Keratinocyte (primary cell): ENCODE measurements around the gene APBB3. TPM values are rescaled to one million over a fixed set of nuclear protein-coding genes. Genes with fewer than 3 reads are reported as not detected.

Source experiments
- DNase-seq: peaks from one replicate; pipeline ENCODE4 v3.0.0-alpha.2; 2011; ENCODE audit warnings: low read depth, missing footprints, low spot score
- FAIRE-seq: peaks from 2 replicates; lab custom pipeline; 2011; peaks lifted over from hg19 to GRCh38; lab: Jason Lieb, UNC
- H2AFZ ChIP-seq: 2 replicates; pipeline ENCODE4 v1.6.0; 2012; ENCODE audit warnings: low read length, control low read depth, inconsistent platforms; ENCODE audit not compliant: control insufficient read depth
- H3K27ac ChIP-seq: 2 replicates; pipeline ENCODE4 v1.5.1; 2011; ENCODE audit warnings: low read length; ENCODE audit not compliant: control insufficient read depth, insufficient read depth
- H3K27me3 ChIP-seq: 3 replicates; pipeline ENCODE4 v1.6.0; 2011; ENCODE audit warnings: low read length; ENCODE audit not compliant: control insufficient read depth, insufficient read depth; ENCODE audit errors: extremely low read depth
- H3K36me3 ChIP-seq, 2 experiments: 2 replicates in 1 of 2; 3 replicates in 1 of 2; pipeline ENCODE4 v1.5.1; 2011; ENCODE audit warnings: low read length in 2 of 2, mild to moderate bottlenecking in 1 of 2; ENCODE audit not compliant: control insufficient read depth in 2 of 2, insufficient read depth in 2 of 2; ENCODE audit errors: extremely low read depth in 1 of 2
- H3K4me1 ChIP-seq: 3 replicates; pipeline ENCODE4 v1.5.1; 2011; ENCODE audit warnings: low read length; ENCODE audit not compliant: control insufficient read depth, insufficient read depth; ENCODE audit errors: extremely low read depth
- H3K4me2 ChIP-seq: 3 replicates; pipeline ENCODE4 v1.6.0; 2011; ENCODE audit warnings: low read depth, low read length; ENCODE audit not compliant: control insufficient read depth, insufficient read depth; ENCODE audit errors: extremely low read depth
- H3K4me3 ChIP-seq, 3 experiments: fragments of 200-600 bp in 1 of 3; sonication (generic) in 1 of 3; 2 replicates in 2 of 3; 3 replicates in 1 of 3; pipeline ENCODE4 v1.5.1; 2011 to 2016; ENCODE audit warnings: low read length in 3 of 3, mild to moderate bottlenecking in 3 of 3, control low read depth in 2 of 3, inconsistent platforms in 1 of 3, low read depth in 1 of 3, mixed read lengths in 1 of 3, mixed run types in 1 of 3, moderate library complexity in 1 of 3; ENCODE audit not compliant: control insufficient read depth in 2 of 3, insufficient read depth in 2 of 3; ENCODE audit errors: extremely low read depth in 1 of 3
- H3K79me2 ChIP-seq: 2 replicates; pipeline ENCODE4 v1.6.0; 2012; ENCODE audit warnings: low read length; ENCODE audit not compliant: control insufficient read depth, insufficient read depth
- H3K9ac ChIP-seq: 3 replicates; pipeline ENCODE4 v1.6.0; 2011; ENCODE audit warnings: low read length; ENCODE audit not compliant: control insufficient read depth, insufficient read depth; ENCODE audit errors: extremely low read depth
- H3K9me1 ChIP-seq: 3 replicates; pipeline ENCODE4 v1.6.0; 2011; ENCODE audit warnings: low read length; ENCODE audit not compliant: control insufficient read depth, insufficient read depth; ENCODE audit errors: extremely low read depth
- H3K9me3 ChIP-seq: 2 replicates; pipeline ENCODE4 v1.5.1; 2012; ENCODE audit warnings: low read depth, low read length; ENCODE audit not compliant: control insufficient read depth
- H4K20me1 ChIP-seq: 3 replicates; pipeline ENCODE4 v1.6.0; 2011; ENCODE audit warnings: low read length; ENCODE audit not compliant: control insufficient read depth, insufficient read depth; ENCODE audit errors: extremely low read depth
- EZH2 ChIP-seq: IDR thresholded peaks from one replicate; pipeline ENCODE4 v1.6.1; 2012; ENCODE audit warnings: inconsistent platforms, mild to moderate bottlenecking, low read length, moderate library complexity
- dilution Hi-C: fragments of 300-500 bp; cut with MboI; formaldehyde crosslinking; loops from one replicate; pipeline ENCODE4 v1.7.0; 2020; ENCODE audit warnings: low sequenced_read_pairs; ENCODE audit not compliant: extremely low pct_ligation_motif_present
- polyA plus RNA-seq, 5 experiments: library from polyadenylated mRNA; depleted of rRNA in 3 of 5; stranded (reverse) in 3 of 5; stranded (forward) in 1 of 5; unstranded in 1 of 5; fragments of >200 nt; gene quantifications; 1 replicate in 1 of 5; 2 replicates in 3 of 5; 3 replicates in 1 of 5; pipeline versions ENCODE4 v1.2.1 to v1.2.3, GENCODE V29; 2011 to 2012; ENCODE audit warnings: missing spikeins in 2 of 5, low read depth in 1 of 5, low replicate concordance in 1 of 5
- TF ChIP-seq, protein P1 (sequence below), 3 experiments: IDR thresholded peaks in 1 of 3; conservative IDR thresholded peaks in 1 of 3; optimal IDR thresholded peaks in 1 of 3; 2 replicates in 2 of 3; 3 replicates in 1 of 3; pipeline versions ENCODE3 to v1.5.1; 2011; ENCODE audit warnings: low read length in 3 of 3, mild to moderate bottlenecking in 3 of 3, moderate library complexity in 2 of 3, control low read depth in 1 of 3, inconsistent platforms in 1 of 3; ENCODE audit not compliant: insufficient read depth in 2 of 3; ENCODE audit errors: extremely low read depth in 1 of 3

APBB3 gene
- polyA plus RNA-seq, 1 donor (not counting 4 experiments of a cell fraction or from before 2014, with no cell fraction given), result 7.1 TPM

DNA sequence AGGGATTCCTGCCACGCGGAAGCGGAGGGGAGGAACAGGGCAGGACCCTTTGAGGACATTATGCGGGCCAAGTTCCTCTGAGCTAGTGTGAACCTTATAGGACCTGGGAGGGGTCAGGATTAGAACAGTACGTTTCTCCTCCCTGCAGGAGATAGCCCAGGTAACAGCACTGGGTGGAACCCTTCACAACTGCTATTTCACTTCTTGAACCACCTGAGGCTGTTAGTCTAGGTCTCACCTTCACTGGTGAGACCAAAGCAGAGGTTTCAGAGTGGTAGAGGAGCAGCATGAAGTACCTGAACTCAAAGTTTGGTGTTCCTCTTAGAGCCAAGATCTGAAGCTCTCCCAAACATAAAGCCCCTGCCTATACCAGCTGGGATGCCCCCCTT is 16.1 kb downstream of the APBB3 start:
- DNase-seq, result no peak
- H3K9me3 ChIP-seq, result no peaks in the 10 kb centered on the region
- peaks cover 24 to 27% of the 10 kb centered on the region in 2 experiments for H3K36me3 ChIP-seq
- H2AFZ ChIP-seq, result no peak overlapping the region
- H3K27me3 ChIP-seq, result no peaks in the 10 kb centered on the region
- H4K20me1 ChIP-seq, result no peaks in the 10 kb centered on the region
- H3K4me1 ChIP-seq, result peaks cover 14% of the 10 kb centered on the region
- dilution Hi-C loops, result no loop called here
- peak overlapping the region in 1 of 3 experiments; percentile 58 for H3K4me3 ChIP-seq
- H3K4me2 ChIP-seq, result peak overlapping the region; percentile 57
- peaks cover 10% of the 10 kb centered on the region for H3K79me2 ChIP-seq
- no peak for FAIRE-seq
- peak overlapping the region; percentile 42 for H3K27ac ChIP-seq
- H3K9ac ChIP-seq, result peak overlapping the region; percentile 59
- H3K9me1 ChIP-seq, result no peaks in the 10 kb centered on the region
- TF ChIP-seq, protein P1, sequence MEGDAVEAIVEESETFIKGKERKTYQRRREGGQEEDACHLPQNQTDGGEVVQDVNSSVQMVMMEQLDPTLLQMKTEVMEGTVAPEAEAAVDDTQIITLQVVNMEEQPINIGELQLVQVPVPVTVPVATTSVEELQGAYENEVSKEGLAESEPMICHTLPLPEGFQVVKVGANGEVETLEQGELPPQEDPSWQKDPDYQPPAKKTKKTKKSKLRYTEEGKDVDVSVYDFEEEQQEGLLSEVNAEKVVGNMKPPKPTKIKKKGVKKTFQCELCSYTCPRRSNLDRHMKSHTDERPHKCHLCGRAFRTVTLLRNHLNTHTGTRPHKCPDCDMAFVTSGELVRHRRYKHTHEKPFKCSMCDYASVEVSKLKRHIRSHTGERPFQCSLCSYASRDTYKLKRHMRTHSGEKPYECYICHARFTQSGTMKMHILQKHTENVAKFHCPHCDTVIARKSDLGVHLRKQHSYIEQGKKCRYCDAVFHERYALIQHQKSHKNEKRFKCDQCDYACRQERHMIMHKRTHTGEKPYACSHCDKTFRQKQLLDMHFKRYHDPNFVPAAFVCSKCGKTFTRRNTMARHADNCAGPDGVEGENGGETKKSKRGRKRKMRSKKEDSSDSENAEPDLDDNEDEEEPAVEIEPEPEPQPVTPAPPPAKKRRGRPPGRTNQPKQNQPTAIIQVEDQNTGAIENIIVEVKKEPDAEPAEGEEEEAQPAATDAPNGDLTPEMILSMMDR (optimal IDR thresholded peaks at IDR 0.05 in 1 of 3, IDR thresholded peaks at IDR 0.05 in 1 of 3, conservative IDR thresholded peaks at IDR 0.05 in 1 of 3; ENCODE audit: extremely low read depth in 1 of 3, insufficient read depth in 2 of 3, low read length in 3 of 3), result no peak
- no peak for TF ChIP-seq EZH2

DNA sequence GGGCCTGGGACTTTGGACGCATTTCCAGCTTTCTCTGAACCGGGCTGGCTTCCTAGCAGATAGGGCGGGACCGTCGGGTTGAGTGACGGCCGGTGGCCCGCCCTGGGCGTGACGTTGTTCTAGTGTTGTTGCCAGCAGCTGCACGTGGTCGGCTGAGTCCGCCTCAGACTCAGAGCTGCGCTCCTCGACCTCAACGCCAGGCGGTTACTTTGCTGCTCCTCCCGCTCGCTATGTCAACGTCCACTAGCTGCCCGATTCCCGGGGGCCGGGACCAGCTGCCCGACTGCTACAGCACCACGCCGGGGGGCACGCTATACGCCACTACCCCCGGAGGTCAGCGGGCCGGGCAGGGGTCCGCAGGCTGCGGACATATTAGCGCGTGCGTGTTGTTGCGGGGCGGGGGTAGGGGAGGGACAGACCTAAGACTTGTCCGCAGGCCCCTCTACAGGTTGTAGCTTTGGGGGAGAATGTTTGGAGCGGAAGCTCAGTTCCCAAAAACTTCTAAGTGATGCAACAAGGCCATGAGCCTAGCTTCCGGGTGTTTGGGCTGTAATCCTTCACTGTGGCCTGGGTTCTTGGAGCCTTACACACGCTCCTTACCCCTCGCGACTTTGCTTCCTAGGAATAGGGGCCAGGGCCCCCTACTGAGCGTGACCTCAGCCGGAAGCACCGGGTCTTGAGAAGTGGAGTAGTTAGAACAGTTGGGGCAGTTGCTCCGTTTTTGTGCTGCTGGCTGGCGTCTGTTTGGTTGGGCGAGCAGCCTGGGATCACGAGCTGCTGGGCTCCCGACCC is 16.7 kb downstream of the APBB3 start, which contains the start of gene EIF4EBP3:
TSS of gene EIF4EBP3 (plus strand) at position 155 of the 792 bp plus-strand sequence. CDS start at position 231, 76 bp downstream.
- peak within 1 kb of the TSS; percentile 59 for H3K9ac ChIP-seq
- H4K20me1 ChIP-seq, result no peaks in the 10 kb centered on the region
- peak; percentile 56 for DNase-seq
- peak within 1 kb of the TSS in 2 of 3 experiments; percentile 27 to 58 for H3K4me3 ChIP-seq
- peaks cover 5% of the 10 kb centered on the region for H3K79me2 ChIP-seq
- H3K36me3 ChIP-seq, result peaks cover 24 to 27% of the 10 kb centered on the region in 2 experiments
- no peaks in the 10 kb centered on the region for H3K9me3 ChIP-seq
- no peaks in the 10 kb centered on the region for H3K9me1 ChIP-seq
- peak within 1 kb of the TSS; percentile 10 for H2AFZ ChIP-seq
- TF ChIP-seq, protein P1 (optimal IDR thresholded peaks at IDR 0.05 in 1 of 3, IDR thresholded peaks at IDR 0.05 in 1 of 3, conservative IDR thresholded peaks at IDR 0.05 in 1 of 3; ENCODE audit: extremely low read depth in 1 of 3, insufficient read depth in 2 of 3, low read length in 3 of 3), result peak; percentile 43 to 81 (median 54)
- no peak for TF ChIP-seq EZH2
- H3K4me2 ChIP-seq, result peak within 1 kb of the TSS; percentile 57
- peaks cover 14% of the 10 kb centered on the region for H3K4me1 ChIP-seq
- H3K27me3 ChIP-seq, result no peaks in the 10 kb centered on the region
- dilution Hi-C loops, result no loop called here
- peak within 1 kb of the TSS; percentile 42 for H3K27ac ChIP-seq
- FAIRE-seq, result peak; percentile 87
